A549 (cell line): ENCODE results near the gene FYB1. TPM values are rescaled to one million over a fixed set of nuclear protein-coding genes. Genes with fewer than 3 reads are reported as not detected.

Experiments used
- ATAC-seq, 2 experiments: fragments of 200-7000 bp in 1 of 2; fragments of >200 bp in 1 of 2; cut with Nextera tagmentation in 1 of 2; cut with Tn5 transposase in 1 of 2; 3 replicates each; pipeline versions ENCODE4 v1.8.0 to v1.9.1; 2018 to 2020; ENCODE audit warnings: mild to moderate bottlenecking in 1 of 2, moderate library complexity in 1 of 2
- CTCF ChIA-PET: fragments of 300-600 bp; sonication (Branson Sonifier 250); formaldehyde crosslinking; extraction: SDS; loops from one replicate; lab custom pipeline; 2021; ENCODE audit warnings: antibody characterized with exemption, inconsistent platforms; lab: Yijun Ruan, JAX
- POLR2A ChIA-PET: fragments of 350-600 bp; formaldehyde crosslinking; extraction: SDS; loops from one replicate; lab custom pipeline; 2021; ENCODE audit warnings: antibody characterized with exemption, inconsistent platforms; lab: Yijun Ruan, JAX
- DNase-seq, 2 experiments: peaks; one replicate each; pipeline versions ENCODE4 v3.0.0 to v3.0.0-alpha.2; 2011 to 2016; ENCODE audit warnings: low read depth in 1 of 2, low spot score in 1 of 2
- FAIRE-seq: peaks from 2 replicates; lab custom pipeline; 2011; peaks lifted over from hg19 to GRCh38; lab: Jason Lieb, UNC
- H3K27ac ChIP-seq, 2 experiments: fragments of >200 bp; sonication (Bioruptor Twin); formaldehyde crosslinking; 3 replicates each; pipeline ENCODE4 v1.5.1; 2016 to 2017
- H3K4me1 ChIP-seq: fragments of >200 bp; sonication (Bioruptor Twin); formaldehyde crosslinking; 3 replicates; pipeline ENCODE4 v1.6.1; 2016
- H3K4me2 ChIP-seq: fragments of >200 bp; sonication (Bioruptor Twin); formaldehyde crosslinking; 3 replicates; pipeline ENCODE4 v1.6.1; 2016
- H3K4me3 ChIP-seq: fragments of >200 bp; sonication (Bioruptor Twin); formaldehyde crosslinking; 3 replicates; pipeline ENCODE4 v1.5.1; 2016
- H3K9me3 ChIP-seq: fragments of >200 bp; sonication (Bioruptor Twin); formaldehyde crosslinking; 3 replicates; pipeline ENCODE4 v1.6.1; 2016
- BCL3 ChIP-seq: fragments of >200 bp; sonication (Bioruptor Twin); formaldehyde crosslinking; IDR thresholded peaks from 3 replicates; pipeline ENCODE4 v1.6.1; 2016
- BHLHE40 ChIP-seq: IDR thresholded peaks from 2 replicates; pipeline ENCODE4 v1.6.1; 2012; ENCODE audit warnings: low read depth, low read length, inconsistent platforms
- CBX8 ChIP-seq: fragments of 200-600 bp; sonication (generic); IDR thresholded peaks from 2 replicates; pipeline ENCODE4 v1.6.1; 2016
- CHD4 ChIP-seq: fragments of 200-600 bp; sonication (generic); IDR thresholded peaks from 2 replicates; pipeline ENCODE4 v1.6.1; 2016; ENCODE audit warnings: antibody characterized with exemption, mild to moderate bottlenecking, borderline replicate concordance
- FOSB ChIP-seq: fragments of 250-450 bp; sonication (Bioruptor Pico); IDR thresholded peaks from 2 replicates; pipeline ENCODE4 v1.5.0; 2020; ENCODE audit warnings: mild to moderate bottlenecking, moderate library complexity
- FOSL2 ChIP-seq, 2 experiments: fragments of 450-650 bp in 1 of 2; fragments of >200 bp in 1 of 2; sonication (Bioruptor Twin) in 1 of 2; formaldehyde crosslinking; IDR thresholded peaks; 2 replicates each; pipeline versions ENCODE4 v1.5.0 to v1.6.1; 2016 to 2020; ENCODE audit warnings: mild to moderate bottlenecking in 1 of 2, moderate library complexity in 1 of 2
- FOXS1 ChIP-seq: fragments of 250-450 bp; sonication (Bioruptor Pico); IDR thresholded peaks from 2 replicates; pipeline ENCODE4 v1.5.0; 2020; ENCODE audit warnings: mild to moderate bottlenecking, moderate library complexity
- HES2 ChIP-seq: fragments of >200 bp; sonication (Bioruptor Twin); formaldehyde crosslinking; IDR thresholded peaks from 2 replicates; pipeline ENCODE4 v1.6.1; 2016
- HMGXB4 ChIP-seq: fragments of 250-450 bp; sonication (Bioruptor Pico); IDR thresholded peaks from 2 replicates; pipeline ENCODE4 v1.5.0; 2021; ENCODE audit warnings: mild to moderate bottlenecking, moderate library complexity, borderline replicate concordance
- HOXB5 ChIP-seq: fragments of 250-450 bp; sonication (Bioruptor Pico); IDR thresholded peaks from 2 replicates; pipeline ENCODE4 v1.5.0; 2020; ENCODE audit warnings: mild to moderate bottlenecking, moderate library complexity
- KDM1A ChIP-seq: fragments of 200-600 bp; sonication (generic); IDR thresholded peaks from 2 replicates; pipeline ENCODE4 v1.6.1; 2016; ENCODE audit warnings: low read depth, mild to moderate bottlenecking
- KDM5A ChIP-seq: fragments of 200-600 bp; sonication (generic); IDR thresholded peaks from 2 replicates; pipeline ENCODE4 v1.6.1; 2016; ENCODE audit warnings: antibody characterized with exemption, mild to moderate bottlenecking
- MAFK ChIP-seq: fragments of 450-650 bp; IDR thresholded peaks from 2 replicates; pipeline ENCODE4 v1.6.1; 2014; ENCODE audit not compliant: partially characterized antibody
- NFE2L2 ChIP-seq: fragments of 150-350 bp; conservative IDR thresholded peaks from 2 replicates; pipeline ENCODE4 v1.6.1; 2014; ENCODE audit warnings: low read length
- PHF8 ChIP-seq: fragments of 200-600 bp; sonication (generic); IDR thresholded peaks from 2 replicates; pipeline ENCODE4 v1.6.1; 2016; ENCODE audit warnings: low read depth, mild to moderate bottlenecking, antibody characterized with exemption, moderate library complexity, borderline replicate concordance
- RAD21 ChIP-seq, 2 experiments: fragments of >200 bp in 1 of 2; sonication (Bioruptor Twin) in 1 of 2; formaldehyde crosslinking in 1 of 2; IDR thresholded peaks in 1 of 2; conservative IDR thresholded peaks in 1 of 2; 2 replicates in 1 of 2; 3 replicates in 1 of 2; pipeline ENCODE4 v1.6.1; 2012 to 2018; ENCODE audit warnings: inconsistent platforms in 1 of 2
- RARB ChIP-seq: fragments of 250-450 bp; sonication (Bioruptor Pico); IDR thresholded peaks from 2 replicates; pipeline ENCODE4 v1.8.0; 2021; ENCODE audit warnings: mild to moderate bottlenecking, moderate library complexity
- RCOR1 ChIP-seq: fragments of 150-350 bp; IDR thresholded peaks from 2 replicates; pipeline ENCODE4 v1.6.1; 2014; ENCODE audit warnings: antibody characterized with exemption, low read length, low read depth
- SMC3 ChIP-seq: fragments of >200 bp; sonication (Bioruptor Twin); formaldehyde crosslinking; IDR thresholded peaks from 3 replicates; pipeline ENCODE4 v1.6.1; 2018; ENCODE audit warnings: inconsistent platforms
- TFCP2L1 ChIP-seq: fragments of 250-450 bp; sonication (Bioruptor Pico); IDR thresholded peaks from 2 replicates; pipeline ENCODE4 v1.5.0; 2021; ENCODE audit warnings: mild to moderate bottlenecking
- ZC3H11A ChIP-seq: fragments of 450-650 bp; IDR thresholded peaks from 2 replicates; pipeline ENCODE4 v1.6.1; 2014; ENCODE audit warnings: antibody characterized with exemption, mild to moderate bottlenecking
- ZFP36 ChIP-seq: fragments of 450-650 bp; IDR thresholded peaks from 2 replicates; pipeline ENCODE4 v1.6.1; 2014; ENCODE audit warnings: borderline replicate concordance; ENCODE audit not compliant: partially characterized antibody
- ZNF302 ChIP-seq: fragments of 250-450 bp; sonication (Bioruptor Pico); IDR thresholded peaks from 2 replicates; pipeline ENCODE4 v1.9.0; 2021; ENCODE audit warnings: inconsistent platforms, mild to moderate bottlenecking, moderate library complexity
- ZSCAN20 ChIP-seq: fragments of 250-450 bp; sonication (Bioruptor Pico); IDR thresholded peaks from 2 replicates; pipeline ENCODE4 v1.8.0; 2022; ENCODE audit warnings: mild to moderate bottlenecking, moderate library complexity
- WGBS: methylation state at CpG from one replicate; pipeline ENCODE4 v1.1.6; 2017; ENCODE audit errors: missing lambda C conversion rate; 5-methylcytosine and 5-hydroxymethylcytosine counted together
- polyA plus RNA-seq, 4 experiments: library from polyadenylated mRNA; depleted of rRNA in 3 of 4; stranded (reverse); fragments of >200 nt; fragmentation: RNase III in 1 of 4; extraction: RNeasy Plus Mini Kit Qiagen cat#74134 plus additional on column Dnase treatment in 1 of 4; gene quantifications; 2 replicates in 3 of 4; 3 replicates in 1 of 4; pipeline ENCODE4 v1.2.3, GENCODE V29; 2011 to 2017
- TF ChIP-seq, protein P1 (sequence below): IDR thresholded peaks from 2 replicates; pipeline ENCODE4 v1.6.1; 2012
- TF ChIP-seq, protein P2 (sequence below): fragments of 200-600 bp; sonication (generic); IDR thresholded peaks from 2 replicates; pipeline ENCODE4 v1.6.1; 2016; ENCODE audit warnings: antibody characterized with exemption, mild to moderate bottlenecking, moderate library complexity
- TF ChIP-seq, protein P3 (sequence below): IDR thresholded peaks from 2 replicates; pipeline ENCODE4 v1.6.1; 2012; ENCODE audit warnings: low read depth, borderline replicate concordance

Gene FYB1
- polyA plus RNA-seq, 2 of the 4 experiments (the other 2 are of a cell fraction) = 7.4 to 34.6 TPM

DNA sequence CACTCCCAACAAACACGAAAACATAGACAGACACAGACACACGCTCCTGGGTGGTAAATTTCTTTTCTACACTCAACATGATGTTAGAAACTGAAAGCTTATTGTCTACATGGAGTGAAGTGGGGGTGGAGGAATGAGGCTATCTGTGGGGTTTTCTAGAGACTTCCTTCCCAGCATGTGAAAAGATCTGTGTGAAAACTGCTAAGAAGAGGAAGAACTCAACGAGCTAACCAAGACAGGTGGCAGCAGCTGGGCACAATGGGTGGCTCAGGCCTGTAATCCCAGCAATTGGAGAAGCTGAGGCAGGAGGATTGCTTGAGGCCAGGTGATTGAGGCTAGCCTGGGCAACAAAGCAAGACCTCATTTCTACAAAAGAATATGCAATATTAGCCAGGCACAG, 7.6 kb downstream of the FYB1 start (continued):
- TF ChIP-seq ZSCAN20 (CRISPR knock-in tag) (no peak), HOXB5 (CRISPR knock-in tag) (no peak)
- TF ChIP-seq, protein P1, sequence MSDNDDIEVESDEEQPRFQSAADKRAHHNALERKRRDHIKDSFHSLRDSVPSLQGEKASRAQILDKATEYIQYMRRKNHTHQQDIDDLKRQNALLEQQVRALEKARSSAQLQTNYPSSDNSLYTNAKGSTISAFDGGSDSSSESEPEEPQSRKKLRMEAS = no peak

DNA sequence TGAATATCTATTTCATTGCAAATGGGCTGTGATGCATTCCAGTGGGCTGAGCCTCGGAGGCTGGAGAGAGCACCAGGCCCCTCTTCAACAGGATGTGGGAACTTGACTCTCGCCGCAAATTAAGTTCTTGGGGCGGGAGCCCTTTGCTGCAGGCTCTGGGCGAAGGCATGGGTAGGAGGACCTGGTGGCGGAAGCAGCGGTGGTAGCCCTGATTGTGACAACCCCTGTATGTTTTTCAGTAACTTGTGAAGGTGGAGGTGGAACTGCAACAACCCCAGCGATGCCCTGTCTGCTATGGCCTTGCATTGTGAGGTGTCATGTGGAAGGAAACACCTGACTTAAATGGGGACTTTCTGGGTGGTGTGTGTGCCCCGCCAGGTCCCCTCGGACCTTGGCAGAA, 9.4 kb downstream of the FYB1 start:
- Histone ChIP-seq H3K4me1 (0 out of 3 replicates have a peak, but pooled peaks cover 5% of the 10 kb centered on the region), H3K4me2 (no peak overlapping the region), H3K4me3 (no peak overlapping the region), H3K9me3 (no peaks in the 10 kb centered on the region), H3K27ac (no peak overlapping the region)
- DNase-seq = no peak
- TF ChIP-seq HOXB5 (CRISPR knock-in tag) (no peak), CHD4 (no peak), FOSL2 (IDR thresholded peaks at IDR 0.05) (no peak), FOSL2 (CRISPR knock-in tag; IDR thresholded peaks at IDR 0.05) (no peak), FOSB (no peak), RCOR1 (no peak), BCL3 (no peak), HES2 (no peak), SMC3 (no peak), BHLHE40 (no peak), RAD21 (conservative IDR thresholded peaks at IDR 0.05 in 1 of 2, IDR thresholded peaks at IDR 0.05 in 1 of 2) (no peak), FOXS1 (CRISPR knock-in tag) (no peak), ZNF302 (CRISPR knock-in tag) (no peak), NFE2L2 (no peak), PHF8 (no peak), MAFK (no peak), ZFP36 (no peak), ZC3H11A (no peak)
- TF ChIP-seq, protein P2, sequence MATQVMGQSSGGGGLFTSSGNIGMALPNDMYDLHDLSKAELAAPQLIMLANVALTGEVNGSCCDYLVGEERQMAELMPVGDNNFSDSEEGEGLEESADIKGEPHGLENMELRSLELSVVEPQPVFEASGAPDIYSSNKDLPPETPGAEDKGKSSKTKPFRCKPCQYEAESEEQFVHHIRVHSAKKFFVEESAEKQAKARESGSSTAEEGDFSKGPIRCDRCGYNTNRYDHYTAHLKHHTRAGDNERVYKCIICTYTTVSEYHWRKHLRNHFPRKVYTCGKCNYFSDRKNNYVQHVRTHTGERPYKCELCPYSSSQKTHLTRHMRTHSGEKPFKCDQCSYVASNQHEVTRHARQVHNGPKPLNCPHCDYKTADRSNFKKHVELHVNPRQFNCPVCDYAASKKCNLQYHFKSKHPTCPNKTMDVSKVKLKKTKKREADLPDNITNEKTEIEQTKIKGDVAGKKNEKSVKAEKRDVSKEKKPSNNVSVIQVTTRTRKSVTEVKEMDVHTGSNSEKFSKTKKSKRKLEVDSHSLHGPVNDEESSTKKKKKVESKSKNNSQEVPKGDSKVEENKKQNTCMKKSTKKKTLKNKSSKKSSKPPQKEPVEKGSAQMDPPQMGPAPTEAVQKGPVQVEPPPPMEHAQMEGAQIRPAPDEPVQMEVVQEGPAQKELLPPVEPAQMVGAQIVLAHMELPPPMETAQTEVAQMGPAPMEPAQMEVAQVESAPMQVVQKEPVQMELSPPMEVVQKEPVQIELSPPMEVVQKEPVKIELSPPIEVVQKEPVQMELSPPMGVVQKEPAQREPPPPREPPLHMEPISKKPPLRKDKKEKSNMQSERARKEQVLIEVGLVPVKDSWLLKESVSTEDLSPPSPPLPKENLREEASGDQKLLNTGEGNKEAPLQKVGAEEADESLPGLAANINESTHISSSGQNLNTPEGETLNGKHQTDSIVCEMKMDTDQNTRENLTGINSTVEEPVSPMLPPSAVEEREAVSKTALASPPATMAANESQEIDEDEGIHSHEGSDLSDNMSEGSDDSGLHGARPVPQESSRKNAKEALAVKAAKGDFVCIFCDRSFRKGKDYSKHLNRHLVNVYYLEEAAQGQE = no peak
- no peak for ATAC-seq
- POLR2A ChIA-PET = no interaction called here
- CTCF ChIA-PET = interaction anchor here (0.9 to 1.4 kb wide), 4 partner anchors 8 to 73 kb away, joined by 3 to 4 read pairs (median 3); partner anchors contain the start of gene FYB1
- WGBS = 94% methylated on average over 10 of the region's 10 CpGs
- no peak for FAIRE-seq

DNA sequence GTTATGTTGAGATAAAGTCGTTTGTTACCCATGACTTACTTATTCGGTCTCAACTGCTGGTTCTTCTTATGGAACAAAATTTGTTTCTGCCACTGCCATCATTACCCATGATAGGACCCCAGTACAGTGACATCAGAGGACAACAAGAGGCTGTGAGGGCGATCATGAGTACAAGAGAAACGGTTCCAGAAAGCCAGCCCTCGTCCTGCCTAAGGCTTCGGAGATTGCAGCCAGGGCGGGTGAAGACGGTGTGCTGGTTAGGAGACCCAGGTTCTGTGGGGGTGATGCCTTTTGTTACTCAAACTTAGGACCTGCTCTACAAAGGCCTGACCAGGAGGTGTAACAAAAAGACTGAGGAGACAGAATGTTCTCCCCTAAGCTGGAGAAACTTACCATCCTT, 10.9 kb downstream of the FYB1 start:
- ATAC-seq (no peak), FAIRE-seq (no peak), DNase-seq (no peak)
- H3K9me3 ChIP-seq = no peaks in the 10 kb centered on the region
- 91% methylated on average over 8 of the region's 8 CpGs for WGBS
- H3K4me3 ChIP-seq = no peak overlapping the region
- ChIA-PET CTCF (interaction anchor here (1.0 to 1.2 kb wide), 2 partner anchors 7 to 9 kb away, joined by 3 to 5 read pairs; no protein-coding TSS in a partner anchor), POLR2A (no interaction called here)
- H3K27ac ChIP-seq = no peak overlapping the region
- no peak overlapping the region for H3K4me2 ChIP-seq
- H3K4me1 ChIP-seq = 0 out of 3 replicates have a peak, but pooled peaks cover 5% of the 10 kb centered on the region
- TF ChIP-seq RARB (CRISPR knock-in tag) (no peak), CHD4 (no peak), KDM5A (no peak), CBX8 (no peak), HES2 (no peak), ZFP36 (no peak), TFCP2L1 (CRISPR knock-in tag) (no peak), HMGXB4 (CRISPR knock-in tag) (no peak), KDM1A (no peak), ZSCAN20 (CRISPR knock-in tag) (no peak)
- TF ChIP-seq, protein P3, sequence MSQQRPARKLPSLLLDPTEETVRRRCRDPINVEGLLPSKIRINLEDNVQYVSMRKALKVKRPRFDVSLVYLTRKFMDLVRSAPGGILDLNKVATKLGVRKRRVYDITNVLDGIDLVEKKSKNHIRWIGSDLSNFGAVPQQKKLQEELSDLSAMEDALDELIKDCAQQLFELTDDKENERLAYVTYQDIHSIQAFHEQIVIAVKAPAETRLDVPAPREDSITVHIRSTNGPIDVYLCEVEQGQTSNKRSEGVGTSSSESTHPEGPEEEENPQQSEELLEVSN = no peak
